ENCODE data around the gene DRAM1. TPM values are rescaled to one million over a fixed set of nuclear protein-coding genes. Genes with fewer than 3 reads are reported as not detected.
"Not testable (repeated sequence)": the region's sequence is repeated elsewhere in the genome, so short reads cannot be mapped to it uniquely, and the experiment has no call there.

Gene DRAM1, protein sequence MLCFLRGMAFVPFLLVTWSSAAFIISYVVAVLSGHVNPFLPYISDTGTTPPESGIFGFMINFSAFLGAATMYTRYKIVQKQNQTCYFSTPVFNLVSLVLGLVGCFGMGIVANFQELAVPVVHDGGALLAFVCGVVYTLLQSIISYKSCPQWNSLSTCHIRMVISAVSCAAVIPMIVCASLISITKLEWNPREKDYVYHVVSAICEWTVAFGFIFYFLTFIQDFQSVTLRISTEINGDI
- polyA plus RNA-seq (ENCODE audit: insufficient read length in 4 of 4) = 10 to 100 TPM; 16.2 to 19.7 (median 19.1) TPM

DNA sequence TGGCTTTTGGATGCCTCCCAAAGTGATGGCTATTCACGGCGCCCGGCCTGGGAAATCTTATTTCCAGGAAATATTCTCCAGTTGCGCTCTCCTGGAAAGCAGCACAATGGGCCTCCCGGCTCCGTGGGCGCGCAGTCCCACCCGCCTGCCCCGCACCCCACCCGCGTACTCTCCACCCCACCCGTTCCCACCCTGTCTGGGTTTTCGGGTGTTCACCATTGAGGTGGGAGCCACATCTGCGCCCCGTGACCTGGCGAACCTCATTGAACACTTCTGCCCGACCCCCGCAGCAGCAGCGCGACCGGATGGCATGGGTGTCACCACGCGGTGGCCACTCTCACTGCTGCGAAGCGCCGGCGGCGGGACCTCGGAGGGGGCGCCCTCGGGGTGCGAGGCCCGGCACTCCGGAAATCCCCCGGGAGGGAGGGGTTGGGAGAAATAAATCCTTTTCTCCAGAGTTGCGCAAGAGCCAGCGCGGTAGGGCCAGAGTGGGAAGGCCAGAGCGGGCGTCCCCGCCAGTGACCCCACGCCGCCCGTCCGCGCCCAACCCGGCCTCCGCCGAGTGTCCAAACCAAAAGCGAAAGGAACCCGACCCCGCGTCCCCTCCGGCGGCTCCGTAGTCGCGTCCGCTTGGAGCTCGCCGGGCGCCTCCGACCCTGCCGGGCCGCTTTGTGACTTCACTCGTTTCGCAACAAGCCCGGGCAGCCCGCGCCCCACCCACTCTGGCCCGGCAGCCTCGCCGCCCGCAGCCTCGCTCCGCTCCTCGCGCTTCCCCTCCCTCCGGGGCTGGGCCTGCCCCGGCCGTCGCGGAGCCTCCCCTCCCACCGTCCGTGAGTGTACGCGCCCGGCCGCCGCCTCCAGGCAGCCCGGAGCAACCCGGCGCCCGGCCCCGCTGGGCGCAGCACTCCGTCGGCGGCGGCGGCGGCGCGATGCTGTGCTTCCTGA, at the start of gene DRAM1:
DRAM1 (plus strand) TSS at position 720 of the 945 bp plus-strand sequence; CDS start at position 930, 210 bp downstream.
- peak in 1 of 4 donors; percentile 59 for DNase-seq (ENCODE audit: low read depth in 4 of 4, low spot score in 2 of 4)

DNA sequence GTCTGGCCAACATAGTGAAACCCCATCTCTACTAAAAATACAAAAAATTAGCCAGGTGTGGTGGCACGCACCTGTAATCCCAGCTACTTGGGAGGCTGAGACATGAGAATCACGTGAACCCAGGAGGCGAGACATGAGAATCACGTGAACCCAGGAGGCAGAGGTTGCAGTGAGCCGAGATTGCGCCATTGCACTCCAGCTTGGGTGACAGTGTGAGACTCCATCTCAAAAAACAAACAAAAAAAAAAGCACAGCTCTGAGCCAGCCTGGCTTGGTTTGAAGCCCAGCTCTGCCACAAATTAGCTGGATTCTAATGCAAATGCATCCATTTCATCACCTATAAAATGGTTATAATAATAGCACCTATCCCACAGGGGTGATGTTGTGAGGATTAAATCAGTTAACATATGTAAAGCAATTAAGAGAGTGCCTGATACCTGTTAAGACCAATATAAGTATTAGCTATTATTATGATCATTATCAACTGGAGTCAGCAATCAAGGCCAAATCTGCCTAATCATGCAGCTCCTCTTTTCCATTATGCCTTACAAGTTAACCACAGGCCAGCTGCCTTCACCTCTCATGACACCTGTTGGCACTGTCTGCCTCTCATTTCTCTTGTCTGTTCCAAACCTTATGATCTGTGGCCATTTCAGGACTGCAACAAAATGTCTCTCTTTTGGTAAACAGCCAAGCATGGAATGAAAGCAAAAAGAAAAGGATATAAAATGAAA, 48.8 kb upstream of the DRAM1 start:
- no peak for DNase-seq (ENCODE audit: low read depth in 4 of 4, low spot score in 2 of 4)

- peak in 1 of 4 donors; percentile 18 for DNase-seq (ENCODE audit: low read depth in 4 of 4, low spot score in 2 of 4)
Measured at GRCh38 chr12:101829639-101830366, 47.6 kb upstream of the DRAM1 start.

DNA sequence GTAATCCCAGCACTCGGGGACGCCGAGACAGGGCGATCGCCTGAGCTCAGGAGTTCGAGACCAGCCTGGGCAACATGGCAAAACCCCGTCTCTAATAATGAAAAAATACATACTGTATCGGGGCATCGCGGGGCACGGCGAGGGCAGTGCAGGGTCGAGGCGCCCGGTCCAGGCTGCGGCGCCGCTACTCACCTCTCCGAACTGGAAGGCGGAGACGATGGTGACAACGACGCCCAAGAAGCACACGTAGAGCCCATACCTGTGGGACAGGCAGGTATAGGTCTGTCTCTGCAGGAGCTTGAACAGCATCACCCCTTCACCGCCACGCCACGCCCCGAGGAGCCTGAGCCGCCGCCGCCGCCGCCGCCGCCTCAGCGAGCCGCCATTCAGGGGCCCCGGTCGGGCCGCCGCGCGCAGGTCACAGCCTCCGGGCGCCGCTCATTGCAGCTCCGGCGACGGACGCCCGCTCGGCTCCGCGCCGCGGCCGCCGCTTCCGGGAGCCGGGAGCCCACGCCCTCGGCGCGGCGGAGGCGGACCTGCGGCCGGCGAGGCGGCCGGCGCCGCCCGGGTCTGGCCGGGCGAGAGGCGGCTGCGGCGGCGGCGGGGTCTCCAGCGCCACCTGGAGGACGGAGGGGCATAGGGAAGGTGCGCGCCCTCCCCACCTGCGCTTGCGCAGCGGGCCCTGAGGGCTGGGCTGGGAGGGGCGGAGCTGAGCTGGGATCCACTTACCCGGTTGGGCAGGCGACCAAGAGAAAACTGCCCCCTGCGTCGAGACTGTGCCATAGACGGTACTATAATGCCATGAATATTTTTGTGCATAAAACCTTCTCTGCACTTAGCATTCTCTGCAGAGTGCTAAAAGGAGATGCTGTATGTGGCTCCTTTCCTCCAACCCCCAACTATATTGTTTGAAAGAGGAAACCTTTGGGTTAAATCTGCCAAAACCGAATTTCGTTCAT, 46.7 kb upstream of the DRAM1 start, which contains the start of gene GNPTAB:
GNPTAB (minus strand) TSS at position 593 of the 959 bp plus-strand sequence; CDS start at position 309, 284 bp downstream.
- peak in 3 of 4 donors; percentile 70 to 81 (median 81) for DNase-seq (ENCODE audit: low read depth in 4 of 4, low spot score in 2 of 4)

- DNase-seq (ENCODE audit: low read depth in 4 of 4, low spot score in 2 of 4) = no peak
Measured at GRCh38 chr12:101832030-101832429, 45.4 kb upstream of the DRAM1 start.

DNA sequence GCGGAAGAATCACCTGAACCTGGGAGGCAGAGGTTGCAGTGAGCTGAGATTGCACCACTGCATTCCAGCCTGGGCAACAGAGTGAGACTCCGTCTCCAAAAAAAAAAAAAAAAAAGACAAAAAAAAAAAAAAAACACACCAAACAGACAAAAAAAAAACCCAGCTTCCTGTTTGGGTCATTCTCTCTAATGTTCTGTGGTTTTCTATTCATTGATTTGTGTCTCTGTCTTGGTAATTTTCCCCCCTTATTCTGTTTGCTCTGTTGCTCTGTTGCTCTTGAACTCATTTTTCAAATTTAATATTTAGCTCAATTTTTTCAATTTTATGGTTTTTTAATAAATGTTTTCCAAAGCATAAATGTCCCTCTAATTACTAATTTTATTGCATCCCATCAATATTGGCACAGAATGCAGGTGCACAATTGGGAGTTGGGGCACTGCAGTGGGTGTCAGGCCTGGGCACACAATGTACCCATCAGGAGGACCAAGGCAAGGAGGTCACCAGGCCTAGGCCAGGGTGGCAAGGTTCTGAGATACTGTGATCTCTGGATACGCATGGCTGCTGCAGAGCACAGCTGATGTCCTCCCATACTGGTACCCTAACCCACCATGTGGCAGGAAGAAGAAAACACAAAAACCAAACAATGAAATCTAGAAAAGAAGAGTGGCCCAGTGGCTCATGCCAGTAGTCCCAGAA, 38.6 kb upstream of the DRAM1 start:
- DNase-seq (ENCODE audit: low read depth in 4 of 4, low spot score in 2 of 4) = no peak

DNA sequence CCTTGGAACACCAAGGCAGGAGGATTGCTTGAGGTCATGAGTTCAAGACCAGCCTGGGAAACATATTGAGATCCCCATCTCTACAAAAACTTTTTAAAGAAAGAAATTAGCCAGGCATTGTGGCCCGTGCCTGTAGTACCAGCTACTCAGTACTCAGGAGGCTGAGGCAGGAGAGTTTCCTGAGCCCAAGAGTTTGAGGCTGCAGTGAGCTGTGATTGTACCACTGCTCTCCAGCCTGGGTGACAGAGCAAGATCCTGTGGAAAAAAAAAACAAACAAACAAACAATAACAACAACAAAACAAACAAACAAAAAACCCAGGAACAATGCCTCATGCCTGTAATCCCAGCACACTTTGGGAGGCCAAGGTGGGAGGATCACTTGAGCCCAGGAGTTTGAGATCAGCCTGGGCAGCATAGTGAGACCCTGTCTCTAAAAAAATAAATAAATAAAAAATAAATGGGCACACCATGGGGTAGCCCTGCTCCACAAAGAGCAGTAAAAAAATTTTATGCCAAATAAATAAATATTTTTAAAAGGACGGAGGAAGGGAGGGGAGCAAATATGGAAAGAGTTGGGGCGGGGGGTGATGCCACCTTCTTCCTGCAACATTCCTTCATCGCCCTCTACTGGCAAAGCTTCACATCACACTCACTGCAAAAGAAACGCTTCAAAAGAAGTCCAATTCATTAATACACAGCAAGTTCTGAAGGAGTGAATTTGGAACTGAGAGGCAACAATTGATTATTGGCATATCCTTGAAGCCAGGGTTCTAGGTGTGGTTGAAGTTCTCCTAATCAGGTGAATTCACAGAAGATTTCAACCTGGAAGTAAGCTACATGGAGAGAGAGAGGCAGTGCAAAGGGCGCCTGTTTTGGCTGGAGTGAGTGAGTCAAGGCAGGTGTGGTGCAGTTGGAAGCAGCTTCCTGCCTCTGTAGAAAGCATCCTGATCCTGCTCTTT, 37.8 kb upstream of the DRAM1 start:
- peak in 1 of 4 donors; percentile 39 for DNase-seq (ENCODE audit: low read depth in 4 of 4, low spot score in 2 of 4)

GRCh38 chr12:101841069-101841468, 36.3 kb upstream of the DRAM1 start:
- no peak for DNase-seq (ENCODE audit: low read depth in 4 of 4, low spot score in 2 of 4)

- no peak for DNase-seq (ENCODE audit: low read depth in 4 of 4, low spot score in 2 of 4)
Measured at GRCh38 chr12:101845137-101845711, 32.2 kb upstream of the DRAM1 start.

GRCh38 chr12:101847325-101847724, 30.1 kb upstream of the DRAM1 start:
- DNase-seq (ENCODE audit: low read depth in 4 of 4, low spot score in 2 of 4) = no peak

- no peak for DNase-seq (ENCODE audit: low read depth in 4 of 4, low spot score in 2 of 4)
Measured at GRCh38 chr12:101850199-101850598, 27.2 kb upstream of the DRAM1 start.

DNA sequence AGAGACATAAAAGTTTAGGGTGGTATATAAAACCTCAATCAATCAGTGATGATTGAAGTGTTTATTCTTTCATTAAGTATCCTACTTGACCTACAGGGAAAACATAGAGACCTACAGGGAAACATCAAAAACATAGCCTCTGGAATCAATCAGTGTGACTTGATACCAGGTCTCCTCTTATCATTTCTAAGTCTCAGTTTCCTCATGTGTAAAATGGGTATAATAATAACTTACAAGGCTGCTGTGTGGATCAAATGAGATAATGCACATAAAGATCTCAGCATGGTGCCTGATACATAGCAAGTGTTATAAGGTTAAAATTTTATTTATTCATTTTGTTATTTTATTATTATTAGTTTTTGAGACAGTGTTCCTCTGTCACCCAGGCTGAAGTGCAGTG, 24.4 kb upstream of the DRAM1 start:
- no peak for DNase-seq (ENCODE audit: low read depth in 4 of 4, low spot score in 2 of 4)

DNA sequence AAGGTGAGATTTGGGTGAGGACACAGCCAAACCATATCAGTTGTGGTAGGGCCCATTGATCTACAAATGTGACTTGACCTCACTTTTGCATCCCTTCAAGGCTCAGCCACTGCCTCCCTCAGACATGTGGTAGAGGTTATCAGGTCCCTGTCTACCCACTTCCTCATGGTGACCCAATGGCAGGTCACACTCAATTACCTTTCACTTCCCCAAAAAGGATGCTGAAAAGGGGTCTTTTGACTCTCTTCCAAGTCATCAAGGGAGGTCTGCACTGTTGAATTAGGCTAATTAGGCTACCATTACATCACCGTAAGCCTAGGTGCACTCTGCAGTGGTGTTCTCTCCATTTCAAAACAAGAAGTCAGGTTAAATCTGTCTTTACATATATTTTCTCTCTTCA, 22.6 kb upstream of the DRAM1 start:
- DNase-seq (ENCODE audit: low read depth in 4 of 4, low spot score in 2 of 4) = no peak

- DNase-seq (ENCODE audit: low read depth in 4 of 4, low spot score in 2 of 4) = peak in 1 of 4 donors; percentile 21
Measured at GRCh38 chr12:101855364-101855884, 22.0 kb upstream of the DRAM1 start.

- no peak for DNase-seq (ENCODE audit: low read depth in 4 of 4, low spot score in 2 of 4)
Measured at GRCh38 chr12:101855976-101856375, 21.4 kb upstream of the DRAM1 start.

GRCh38 chr12:101856614-101857013, 20.8 kb upstream of the DRAM1 start:
- DNase-seq (ENCODE audit: low read depth in 4 of 4, low spot score in 2 of 4) = not testable (repeated sequence)
